Measurements from ENCODE around the gene GDPD2. TPM values are rescaled to one million over a fixed set of nuclear protein-coding genes. Genes with fewer than 3 reads are reported as not detected.

The GDPD2 gene
- total RNA-seq, 1 donor from 2014 or later, result 4.0 TPM

DNA sequence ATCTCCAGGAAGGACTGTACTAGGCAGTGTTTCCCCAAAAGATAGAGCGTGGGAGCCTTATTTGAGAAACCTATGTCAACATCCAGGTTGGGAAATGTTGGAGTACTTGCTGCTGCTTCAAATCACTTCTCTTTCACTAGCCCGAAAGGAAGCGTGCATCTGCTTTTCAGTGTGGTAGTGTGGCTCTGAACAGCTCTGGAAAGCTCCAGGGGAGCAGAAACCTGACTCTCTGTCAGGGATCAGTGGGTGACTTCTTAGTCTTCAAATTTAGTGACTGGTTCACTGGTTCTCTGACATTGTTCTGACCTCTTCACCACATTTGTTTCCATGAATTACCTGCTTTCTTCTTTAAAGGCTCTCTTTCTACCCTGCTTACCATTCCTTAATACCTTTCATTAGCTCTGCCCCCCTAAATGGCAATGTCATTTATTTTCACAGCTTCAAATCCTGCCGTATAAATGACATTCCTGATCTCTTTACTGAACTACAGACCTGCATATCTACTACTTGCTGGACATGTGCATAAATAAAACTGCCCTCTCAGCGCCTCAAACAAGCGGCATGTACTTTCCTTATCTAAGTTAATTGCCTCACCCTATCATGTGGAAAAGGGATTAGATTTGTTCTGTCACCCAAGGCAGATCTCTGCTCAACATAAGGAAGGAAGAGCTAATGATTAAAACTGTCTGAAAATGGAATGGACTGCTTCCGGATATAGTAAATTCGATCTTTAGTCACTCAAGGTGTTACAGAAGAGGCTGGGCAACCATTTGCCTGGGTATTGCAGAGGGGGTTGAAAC is 58.6 kb downstream of the GDPD2 start:
- no peaks in the 10 kb centered on the region for H3K9me3 Mint-ChIP-seq
- TF ChIP-seq, protein P1, sequence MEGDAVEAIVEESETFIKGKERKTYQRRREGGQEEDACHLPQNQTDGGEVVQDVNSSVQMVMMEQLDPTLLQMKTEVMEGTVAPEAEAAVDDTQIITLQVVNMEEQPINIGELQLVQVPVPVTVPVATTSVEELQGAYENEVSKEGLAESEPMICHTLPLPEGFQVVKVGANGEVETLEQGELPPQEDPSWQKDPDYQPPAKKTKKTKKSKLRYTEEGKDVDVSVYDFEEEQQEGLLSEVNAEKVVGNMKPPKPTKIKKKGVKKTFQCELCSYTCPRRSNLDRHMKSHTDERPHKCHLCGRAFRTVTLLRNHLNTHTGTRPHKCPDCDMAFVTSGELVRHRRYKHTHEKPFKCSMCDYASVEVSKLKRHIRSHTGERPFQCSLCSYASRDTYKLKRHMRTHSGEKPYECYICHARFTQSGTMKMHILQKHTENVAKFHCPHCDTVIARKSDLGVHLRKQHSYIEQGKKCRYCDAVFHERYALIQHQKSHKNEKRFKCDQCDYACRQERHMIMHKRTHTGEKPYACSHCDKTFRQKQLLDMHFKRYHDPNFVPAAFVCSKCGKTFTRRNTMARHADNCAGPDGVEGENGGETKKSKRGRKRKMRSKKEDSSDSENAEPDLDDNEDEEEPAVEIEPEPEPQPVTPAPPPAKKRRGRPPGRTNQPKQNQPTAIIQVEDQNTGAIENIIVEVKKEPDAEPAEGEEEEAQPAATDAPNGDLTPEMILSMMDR (conservative IDR thresholded peaks at IDR 0.05), result no peak
- peaks cover 45% of the 10 kb centered on the region for H3K4me1 Mint-ChIP-seq (ENCODE audit: unreplicated experiment)
- H3K27ac Mint-ChIP-seq, result peak overlapping the region; percentile 27
- peaks cover 15% of the 10 kb centered on the region for H3K36me3 Mint-ChIP-seq
- no peak overlapping the region for H3K4me3 Mint-ChIP-seq
- DNase-seq (ENCODE audit: extremely low spot score, unreplicated experiment), result no peak
- no peaks in the 10 kb centered on the region for H3K27me3 Mint-ChIP-seq

DNA sequence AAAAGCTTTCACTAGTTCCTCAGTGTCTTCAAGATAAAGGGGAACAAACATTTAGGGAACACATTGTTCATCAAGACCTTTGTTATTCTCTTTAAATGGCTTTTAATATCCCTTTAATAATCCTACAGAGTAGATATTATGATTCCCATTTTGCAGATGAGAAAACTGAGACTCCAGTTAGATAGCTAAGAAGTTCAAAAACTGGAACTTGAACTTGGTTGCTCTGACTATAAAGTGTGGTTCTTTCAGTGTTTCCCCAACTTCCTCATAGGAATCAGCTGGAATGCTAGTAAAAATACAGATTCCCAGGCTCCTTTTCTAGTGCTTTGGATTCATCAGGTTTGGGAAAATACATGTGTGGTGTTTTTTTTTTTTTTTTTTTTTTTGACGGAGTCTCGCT is 59.2 kb downstream of the GDPD2 start:
- no peak for DNase-seq (ENCODE audit: extremely low spot score, unreplicated experiment)
- H3K9me3 Mint-ChIP-seq, result no peaks in the 10 kb centered on the region
- H3K36me3 Mint-ChIP-seq, result peaks cover 16% of the 10 kb centered on the region
- peaks cover 40% of the 10 kb centered on the region for H3K4me1 Mint-ChIP-seq (ENCODE audit: unreplicated experiment)
- no peaks in the 10 kb centered on the region for H3K27me3 Mint-ChIP-seq
- TF ChIP-seq, protein P1 (conservative IDR thresholded peaks at IDR 0.05), result no peak
- no peak overlapping the region for H3K4me3 Mint-ChIP-seq
- no peak overlapping the region for H3K27ac Mint-ChIP-seq

Other genes starting within 250 kb of the GDPD2 start
- not detected in 2 replicates for gene DGAT2L6, start 245.8 kb upstream of the GDPD2 start, total RNA-seq (ENCODE audit: low replicate concordance)
- gene AWAT1, start 188.7 kb upstream of the GDPD2 start, total RNA-seq (ENCODE audit: low replicate concordance), result not detected in 2 replicates
- not detected in 2 replicates for gene P2RY4, start 163.1 kb upstream of the GDPD2 start, total RNA-seq (ENCODE audit: low replicate concordance)
- not detected in 2 replicates for gene ARR3, start 155.0 kb upstream of the GDPD2 start, total RNA-seq (ENCODE audit: low replicate concordance)
- gene RAB41, start 141.1 kb upstream of the GDPD2 start, total RNA-seq (ENCODE audit: low replicate concordance), result not detected in 2 replicates
- 41.5 and 44.0 TPM in 2 replicates for gene PDZD11, start 133.4 kb upstream of the GDPD2 start, total RNA-seq (ENCODE audit: low replicate concordance)
- 8.6 and 29.8 TPM in 2 replicates for gene KIF4A, start 133.2 kb upstream of the GDPD2 start, total RNA-seq (ENCODE audit: low replicate concordance)
- 41.8 and 44.9 TPM in 2 replicates for gene DLG3, start 21.5 kb downstream of the GDPD2 start, total RNA-seq (ENCODE audit: low replicate concordance)

Data from type B pancreatic cell (in vitro differentiated cells).